ENCODE measurements around the gene SFTPA1. TPM values are rescaled to one million over a fixed set of nuclear protein-coding genes. Genes with fewer than 3 reads are reported as not detected.
"Not testable (repeated sequence)": the region's sequence is repeated elsewhere in the genome, so short reads cannot be mapped to it uniquely, and the experiment has no call there.

Gene SFTPA1
- total RNA-seq, 2 experiments from 2014 or later = not detected

GRCh38 chr10:79563426-79563825, 47.3 kb upstream of the SFTPA1 start:
- Histone ChIP-seq H3K9me3 (ENCODE audit: low read length) (no peaks in the 10 kb centered on the region), H3K9me2 (ENCODE audit: insufficient read depth, low read length) (no peaks in the 10 kb centered on the region), H3K4me1 (ENCODE audit: insufficient read depth, low read length, poor library complexity, severe bottlenecking) (peaks cover 19% of the 10 kb centered on the region), H3K4me2 (ENCODE audit: low read length) (peak overlapping the region; percentile 13; the same call in 1 of the 2 replicates), H3K4me3 (ENCODE audit: low read depth, low read length, poor library complexity, severe bottlenecking) (no peak overlapping the region), H3K36me3 (ENCODE audit: insufficient read depth, low read length) (no peaks in the 10 kb centered on the region), H2AFZ (ENCODE audit: low read length) (peak overlapping the region; percentile 64; the same call in 1 of the 2 replicates), H4K20me1 (ENCODE audit: insufficient read depth, low read length) (no peaks in the 10 kb centered on the region), H3K79me2 (ENCODE audit: insufficient read depth, low read depth, low read length) (no peaks in the 10 kb centered on the region), H3K27ac (ENCODE audit: low read depth, low read length, poor library complexity, severe bottlenecking) (no peak overlapping the region)
- ChIA-PET POLR2A (interaction anchor here (0.7 kb wide), 1 partner anchor 10 kb away, joined by 3 read pairs; no protein-coding TSS in a partner anchor), CTCF (ENCODE audit: unreplicated experiment) (no interaction called here)
- BruUV-seq (replicated peaks) = no TSS peak
- peak; percentile 34 for DNase-seq (ENCODE audit: low spot score)
- intact Hi-C loops (cut with micrococcal nuclease; ENCODE audit: unreplicated experiment) = no loop called here
- TF ChIP-seq CTCF (conservative IDR thresholded peaks at IDR 0.05; ENCODE audit: low read length) (no peak), EZH2phosphoT487 (IDR thresholded peaks at IDR 0.05; ENCODE audit: borderline replicate concordance, low read depth, low read length) (no peak)

GRCh38 chr10:79570624-79571023, 40.1 kb upstream of the SFTPA1 start:
- H3K4me2 ChIP-seq (ENCODE audit: low read length); H4K20me1 ChIP-seq (ENCODE audit: insufficient read depth, low read length); H3K36me3 ChIP-seq (ENCODE audit: insufficient read depth, low read length); H3K9me3 ChIP-seq (ENCODE audit: low read length); H3K27ac ChIP-seq (ENCODE audit: low read depth, low read length, poor library complexity, severe bottlenecking); H3K79me2 ChIP-seq (ENCODE audit: insufficient read depth, low read depth, low read length); H3K4me1 ChIP-seq (ENCODE audit: insufficient read depth, low read length, poor library complexity, severe bottlenecking); BruUV-seq (replicated peaks); intact Hi-C loops (cut with micrococcal nuclease; ENCODE audit: unreplicated experiment); CTCF ChIA-PET (ENCODE audit: unreplicated experiment); H3K9me2 ChIP-seq (ENCODE audit: insufficient read depth, low read length); H3K4me3 ChIP-seq (ENCODE audit: low read depth, low read length, poor library complexity, severe bottlenecking): not testable (repeated sequence)
- POLR2A ChIA-PET = interaction anchor here (0.9 to 1.1 kb wide), 2 partner anchors 32 to 472 kb away, joined by 3 to 5 read pairs; no protein-coding TSS in a partner anchor
- peak; percentile 30 for DNase-seq (ENCODE audit: low spot score)
- 0 out of 2 replicates have a peak overlapping the region, but pooled peaks have one; percentile 9 for H2AFZ ChIP-seq (ENCODE audit: low read length)

- intact Hi-C loops (cut with micrococcal nuclease; ENCODE audit: unreplicated experiment) = no loop called here
- CTCF ChIA-PET (ENCODE audit: unreplicated experiment) = no interaction called here
Observed at GRCh38 chr10:79579361-79579760, 31.4 kb upstream of the SFTPA1 start.

More at GRCh38 chr10:79579361-79579760, 31.4 kb upstream of the SFTPA1 start:
- Histone ChIP-seq H3K4me2 (ENCODE audit: low read length) (no peak overlapping the region), H2AFZ (ENCODE audit: low read length) (no peak overlapping the region), H3K9me3 (ENCODE audit: low read length) (no peaks in the 10 kb centered on the region), H3K36me3 (ENCODE audit: insufficient read depth, low read length) (no peaks in the 10 kb centered on the region), H3K27ac (ENCODE audit: low read depth, low read length, poor library complexity, severe bottlenecking) (no peak overlapping the region), H3K79me2 (ENCODE audit: insufficient read depth, low read depth, low read length) (no peaks in the 10 kb centered on the region), H3K9me2 (ENCODE audit: insufficient read depth, low read length) (no peaks in the 10 kb centered on the region), H3K4me1 (ENCODE audit: insufficient read depth, low read length, poor library complexity, severe bottlenecking) (no peaks in the 10 kb centered on the region), H3K4me3 (ENCODE audit: low read depth, low read length, poor library complexity, severe bottlenecking) (no peak overlapping the region), H4K20me1 (ENCODE audit: insufficient read depth, low read length) (no peaks in the 10 kb centered on the region)
- POLR2A ChIA-PET = interaction anchor here (0.6 kb wide), 1 partner anchor 8 kb away, joined by 4 read pairs; no protein-coding TSS in a partner anchor
- no peak for TF ChIP-seq EZH2phosphoT487 (IDR thresholded peaks at IDR 0.05; ENCODE audit: borderline replicate concordance, low read depth, low read length)
- TF ChIP-seq CTCF (conservative IDR thresholded peaks at IDR 0.05; ENCODE audit: low read length) = no peak
- BruUV-seq (replicated peaks) = no TSS peak
- DNase-seq (ENCODE audit: low spot score) = no peak
